CD4-positive, alpha-beta T cell (primary cell): Measurements from ENCODE around the gene KCNS3. TPM values are rescaled to one million over a fixed set of nuclear protein-coding genes. Genes with fewer than 3 reads are reported as not detected.
"Not testable (repeated sequence)": the region's sequence is repeated elsewhere in the genome, so short reads cannot be mapped to it uniquely, and the experiment has no call there.

ENCODE experiments used
- ATAC-seq: fragments of 200-7000 bp; cut with Tn5 transposase; one replicate; pipeline ENCODE4 v1.10.0; 2022; ENCODE audit warnings: mild to moderate bottlenecking; ENCODE audit not compliant: poor library complexity
- CTCF ChIA-PET: fragments of 350-600 bp; sonication (Branson Sonifier 250); formaldehyde crosslinking; loops from one replicate; lab custom pipeline; 2021; ENCODE audit warnings: antibody characterized with exemption, inconsistent platforms; lab: Charles Lee
- POLR2A ChIA-PET: fragments of 350-600 bp; sonication (Branson Sonifier 250); formaldehyde crosslinking; loops from one replicate; lab custom pipeline; 2021; ENCODE audit warnings: antibody characterized with exemption, inconsistent platforms; lab: Charles Lee
- DNase-seq, 14 experiments: peaks; one replicate each; pipeline ENCODE4 v3.0.0-alpha.2; 2013 to 2020; ENCODE audit warnings: mixed read lengths in 2 of 14
- H3K27ac ChIP-seq, 2 donors: one replicate each; pipeline versions ENCODE4 v1.5.1 to v1.7.0; 2013; ENCODE audit warnings: low read length in 2 of 2, low read depth in 1 of 2, mild to moderate bottlenecking in 1 of 2
- H3K27me3 ChIP-seq, 2 experiments: 1 replicate in 1 of 2; 2 replicates in 1 of 2; pipeline versions ENCODE4 v1.6.1 to v1.7.0; 2013; ENCODE audit warnings: low read length in 2 of 2, control low read depth in 1 of 2, mild to moderate bottlenecking in 1 of 2, moderate library complexity in 1 of 2; ENCODE audit not compliant: insufficient read depth in 2 of 2, control insufficient read depth in 1 of 2
- H3K36me3 ChIP-seq: one replicate; pipeline ENCODE4 v1.6.1; 2013; ENCODE audit warnings: low read length, control low read depth; ENCODE audit not compliant: insufficient read depth
- H3K4me1 ChIP-seq: one replicate; pipeline ENCODE4 v1.6.1; 2013; ENCODE audit warnings: low read length, control low read depth; ENCODE audit not compliant: insufficient read depth
- H3K4me3 ChIP-seq: one replicate; pipeline ENCODE4 v1.5.1; 2013; ENCODE audit warnings: mild to moderate bottlenecking, low read length, moderate library complexity
- H3K9me3 ChIP-seq, 2 experiments: 1 replicate in 1 of 2; 2 replicates in 1 of 2; pipeline versions ENCODE4 v1.6.1 to v1.7.0; 2013; ENCODE audit warnings: low read length in 2 of 2, mild to moderate bottlenecking in 2 of 2, control low read depth in 1 of 2, moderate library complexity in 1 of 2; ENCODE audit not compliant: control insufficient read depth in 1 of 2, insufficient read depth in 1 of 2
- H3K27ac Mint-ChIP-seq: one replicate; pipeline ENCODE4 v1.8.0; 2020; ENCODE audit warnings: mixed read lengths
- H3K27me3 Mint-ChIP-seq: one replicate; pipeline ENCODE4 v1.8.0; 2021; ENCODE audit warnings: mixed read lengths
- H3K36me3 Mint-ChIP-seq: one replicate; pipeline ENCODE4 v1.8.0; 2021; ENCODE audit warnings: low read depth, mixed read lengths
- H3K4me1 Mint-ChIP-seq: one replicate; pipeline ENCODE4 v1.8.0; 2021; ENCODE audit warnings: low read depth, mixed read lengths
- H3K4me3 Mint-ChIP-seq: one replicate; pipeline ENCODE4 v1.8.0; 2020; ENCODE audit warnings: mild to moderate bottlenecking, mixed read lengths
- H3K9me3 Mint-ChIP-seq: one replicate; pipeline ENCODE4 v1.8.0; 2020; ENCODE audit warnings: mixed read lengths
- CTCF ChIP-seq: fragments of 200-600 bp; IDR thresholded peaks from one replicate; pipeline ENCODE4 v1.8.0; 2022; ENCODE audit warnings: antibody characterized with exemption, mild to moderate bottlenecking
- intact Hi-C, 2 experiments: fragments of 100-400 bp; cut with DNase I in 1 of 2; cut with micrococcal nuclease in 1 of 2; formaldehyde crosslinking; loops; one replicate each; pipeline versions ENCODE4 v1.15.1 to v1.9.0; 2023 to 2025; cut with DNase I, micrococcal nuclease
- total RNA-seq, 174 experiments: library from RNA in 2 of 174; stranded (reverse) in 2 of 174; gene quantifications; one replicate each; pipeline ENCODE4 v1.2.3 and lab custom pipeline; 2021 to 2026

KCNS3 gene
- total RNA-seq, 2 experiments from 2014 or later: not detected

- DNase-seq: no peak
- no peaks in the 10 kb centered on the region for H3K36me3 Mint-ChIP-seq
- peaks cover 0 to 3% of the 10 kb centered on the region in 2 experiments for H3K9me3 ChIP-seq
- no peaks in the 10 kb centered on the region for H3K4me1 ChIP-seq
- H3K27ac Mint-ChIP-seq: no peak overlapping the region
- H3K27me3 ChIP-seq: no peaks in the 10 kb centered on the region
- ATAC-seq: no peak
- POLR2A ChIA-PET: no interaction called here
- H3K9me3 Mint-ChIP-seq: peaks cover 4% of the 10 kb centered on the region
- H3K4me3 Mint-ChIP-seq: no peak overlapping the region
- no peaks in the 10 kb centered on the region for H3K4me1 Mint-ChIP-seq
- no peaks in the 10 kb centered on the region for H3K36me3 ChIP-seq
- H3K27ac ChIP-seq: no peak overlapping the region
- no peak for TF ChIP-seq CTCF
- CTCF ChIA-PET: no interaction called here
- no peaks in the 10 kb centered on the region for H3K27me3 Mint-ChIP-seq
- H3K4me3 ChIP-seq: no peak overlapping the region
- intact Hi-C loops: no loop called here
These were observed 84.4 kb downstream of the KCNS3 start for GRCh38 chr2:17962876-17963275.

DNA sequence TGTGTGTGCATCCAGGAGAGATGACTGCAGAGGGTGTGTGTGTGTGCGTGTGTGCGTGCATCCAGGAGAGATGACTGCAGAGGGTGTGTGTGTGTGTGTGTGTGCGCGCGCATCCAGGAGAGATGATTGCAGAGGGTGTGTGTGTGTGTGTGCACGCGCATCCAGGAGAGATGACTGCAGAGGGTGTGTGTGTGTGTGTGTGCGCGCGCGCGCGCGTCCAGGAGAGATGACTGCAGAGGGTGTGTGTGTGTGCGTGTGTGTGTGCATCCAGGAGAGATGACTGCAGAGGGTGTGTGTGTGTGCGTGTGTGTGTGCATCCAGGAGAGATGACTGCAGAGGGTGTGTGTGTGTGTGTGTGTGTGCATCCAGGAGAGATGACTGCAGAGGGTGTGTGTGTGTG, 85.1 kb downstream of the KCNS3 start:
- H3K4me1 Mint-ChIP-seq, H3K36me3 Mint-ChIP-seq, intact Hi-C loops, H3K27ac Mint-ChIP-seq, DNase-seq, H3K4me3 Mint-ChIP-seq, H3K27ac ChIP-seq, H3K27me3 Mint-ChIP-seq, H3K4me3 ChIP-seq, H3K9me3 ChIP-seq, ATAC-seq, H3K27me3 ChIP-seq, H3K4me1 ChIP-seq, CTCF ChIA-PET, H3K36me3 ChIP-seq, H3K9me3 Mint-ChIP-seq, POLR2A ChIA-PET: not testable (repeated sequence)

DNA sequence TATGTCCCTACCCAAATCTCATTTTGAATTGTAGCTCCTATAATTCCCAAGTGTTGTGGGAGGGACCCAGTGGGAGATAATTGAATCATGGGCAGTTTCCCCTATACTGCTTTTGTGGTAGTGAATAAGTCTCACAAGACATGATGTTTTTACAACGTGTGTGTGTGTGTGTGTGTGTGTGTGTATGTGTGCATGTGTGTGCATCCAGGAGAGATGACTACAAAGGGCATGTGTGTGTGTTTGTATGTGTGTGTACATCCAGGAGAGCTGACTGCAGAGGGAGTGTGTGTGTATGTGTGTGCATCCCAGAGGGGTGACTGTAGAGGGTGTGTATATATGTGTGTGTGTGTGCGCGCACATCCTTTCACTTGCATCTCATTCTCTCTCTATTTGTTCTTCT, 86.7 kb downstream of the KCNS3 start:
- intact Hi-C loops: no loop called here
- peaks cover 4% of the 10 kb centered on the region for H3K9me3 Mint-ChIP-seq
- H3K27me3 Mint-ChIP-seq: no peaks in the 10 kb centered on the region
- no peak for ATAC-seq
- no peaks in the 10 kb centered on the region for H3K4me1 ChIP-seq
- H3K36me3 ChIP-seq: no peaks in the 10 kb centered on the region
- CTCF ChIA-PET: no interaction called here
- no peaks in the 10 kb centered on the region for H3K36me3 Mint-ChIP-seq
- TF ChIP-seq CTCF: no peak
- no peak overlapping the region for H3K27ac Mint-ChIP-seq
- no peak overlapping the region for H3K4me3 ChIP-seq
- POLR2A ChIA-PET: no interaction called here
- no peak overlapping the region for H3K4me3 Mint-ChIP-seq
- no peaks in the 10 kb centered on the region for H3K27me3 ChIP-seq
- DNase-seq: no peak
- peaks cover 0 to 3% of the 10 kb centered on the region in 2 experiments for H3K9me3 ChIP-seq
- no peaks in the 10 kb centered on the region for H3K4me1 Mint-ChIP-seq
- H3K27ac ChIP-seq: no peak overlapping the region

- intact Hi-C loops: no loop called here
- POLR2A ChIA-PET: interaction anchor here (0.8 kb wide), 1 partner anchor 10 kb away, joined by 3 read pairs; no protein-coding TSS in a partner anchor
- no peaks in the 10 kb centered on the region for H3K4me1 Mint-ChIP-seq
- H3K27me3 ChIP-seq: no peaks in the 10 kb centered on the region
- no peak overlapping the region for H3K4me3 ChIP-seq
- no peak for DNase-seq
- H3K36me3 Mint-ChIP-seq: no peaks in the 10 kb centered on the region
- no peaks in the 10 kb centered on the region for H3K27me3 Mint-ChIP-seq
- H3K27ac ChIP-seq: no peak overlapping the region
- H3K4me1 ChIP-seq: no peaks in the 10 kb centered on the region
- H3K27ac Mint-ChIP-seq: no peak overlapping the region
- no peak for TF ChIP-seq CTCF
- no peak for ATAC-seq
- peaks cover 4% of the 10 kb centered on the region for H3K9me3 Mint-ChIP-seq
- CTCF ChIA-PET: no interaction called here
- H3K4me3 Mint-ChIP-seq: no peak overlapping the region
- H3K36me3 ChIP-seq: no peaks in the 10 kb centered on the region
- no peaks in the 10 kb centered on the region for H3K9me3 ChIP-seq
These were observed 88.3 kb downstream of the KCNS3 start for GRCh38 chr2:17966798-17967197.
